Spleen (tissue), 7 donors: ENCODE measurements around the gene FHIT.

Experiments used
- CTCF ChIP-seq, 11 experiments: fragments of 200-600 bp in 7 of 11; fragments of 450-650 bp in 4 of 11; sonication (generic) in 4 of 11; IDR thresholded peaks in 8 of 11; conservative IDR thresholded peaks in 3 of 11; 1 replicate in 7 of 11; 2 replicates in 4 of 11; pipeline versions ENCODE4 v1.4.0 to v1.8.0; 2016 to 2021; ENCODE audit warnings: antibody characterized with exemption in 11 of 11, inconsistent platforms in 4 of 11, mild to moderate bottlenecking in 1 of 11
- POLR2A ChIP-seq, 3 donors: fragments of 450-650 bp; IDR thresholded peaks; one replicate each; pipeline ENCODE4 v1.5.1; 2017; ENCODE audit warnings: antibody characterized with exemption in 3 of 3, mild to moderate bottlenecking in 1 of 3
- POLR2AphosphoS5 ChIP-seq, 3 donors: sonication (generic); formaldehyde crosslinking; IDR thresholded peaks; one replicate each; pipeline ENCODE4 v1.5.1; 2017; ENCODE audit warnings: antibody characterized with exemption in 3 of 3
- donor health status: DM: no; HTN: no; CAD: no; lungs with moderate emphysema.
- donor health status: DM: no; HTN: no; CAD: no.
- donor health status: DM: no; HTN: no; CAD: no.

- no peak for TF ChIP-seq CTCF (IDR thresholded peaks at IDR 0.05 in 8 of 11, conservative IDR thresholded peaks at IDR 0.05 in 3 of 11)
- TF ChIP-seq POLR2A (IDR thresholded peaks at IDR 0.05), result no peak
- no peak for TF ChIP-seq POLR2AphosphoS5 (IDR thresholded peaks at IDR 0.05)
Observed at GRCh38 chr3:61117045-61117898, 134.0 kb downstream of the FHIT start.
